ENCODE data around the gene RPS18. TPM values are rescaled to one million over a fixed set of nuclear protein-coding genes. Genes with fewer than 3 reads are reported as not detected.
A peak's percentile ranks its signal among the peaks of the same experiment; 100 is the strongest.

The RPS18 gene
- total RNA-seq, 2 donors from 2014 or later: 2,541 to 3,009 TPM

- H3K27me3 Mint-ChIP-seq (ENCODE audit: insufficient read depth): no peaks in the 10 kb centered on the region
- H3K4me3 Mint-ChIP-seq: peak overlapping the region; percentile 83
- peak overlapping the region; percentile 89 for H3K27ac Mint-ChIP-seq
These were observed 16.5 kb downstream of the RPS18 start for GRCh38 chr6:33288141-33288920.

GRCh38 chr6:33288921-33289783, 17.3 kb downstream of the RPS18 start, which contains the start of the genes PFDN6 and WDR46:
Gene PFDN6 (plus strand): TSS chr6:33289601. CDS start chr6:33289857, 256 bp downstream.
Gene WDR46 (minus strand): TSS chr6:33289239. CDS start chr6:33289170, 69 bp downstream.
- peaks cover 48% of the 10 kb centered on the region for H3K36me3 Mint-ChIP-seq (ENCODE audit: low read depth)

More at GRCh38 chr6:33288141-33288920, 16.5 kb downstream of the RPS18 start:
- DNase-seq: no peak
- peak overlapping the region; percentile 70 for H3K9ac ChIP-seq (ENCODE audit: extremely low read depth, low read length, poor library complexity, severe bottlenecking)
- peak overlapping the region; percentile 97 for H3K4me3 ChIP-seq (ENCODE audit: low read length)
- Mint-ChIP-seq H3K36me3 (ENCODE audit: low read depth) (peaks cover 46% of the 10 kb centered on the region), H3K4me1 (peaks cover 13% of the 10 kb centered on the region), H3K9me3 (no peaks in the 10 kb centered on the region)
- H3K27ac ChIP-seq (ENCODE audit: low read depth, low read length): no peak overlapping the region
- TF ChIP-seq CTCF (conservative IDR thresholded peaks at IDR 0.05): no peak
- WGBS, 2 experiments (ENCODE audit: insufficient coverage in 1 of 2, insufficient read length in 1 of 2): 14 to 17% methylated on average over 16 to 19 of the region's 21 CpGs
- peaks cover 48% of the 10 kb centered on the region for H3K36me3 ChIP-seq (ENCODE audit: control insufficient read depth, insufficient read depth, low read length)
- no peaks in the 10 kb centered on the region for H3K27me3 ChIP-seq (ENCODE audit: control insufficient read depth, insufficient read depth, low read length, poor library complexity, severe bottlenecking)
- no peaks in the 10 kb centered on the region for H3K9me3 ChIP-seq (ENCODE audit: control insufficient read depth, low read length)
- H3K4me1 ChIP-seq (ENCODE audit: control insufficient read depth, insufficient read depth, low read length): no peaks in the 10 kb centered on the region

More at GRCh38 chr6:33288921-33289783, 17.3 kb downstream of the RPS18 start, which contains the start of the genes PFDN6 and WDR46:
- no peak within 1 kb of the TSS for H3K27ac ChIP-seq (ENCODE audit: low read depth, low read length)
- DNase-seq: peak; percentile 91
- H3K9me3 Mint-ChIP-seq: no peaks in the 10 kb centered on the region
- no peak for TF ChIP-seq CTCF (conservative IDR thresholded peaks at IDR 0.05)
- H3K27me3 Mint-ChIP-seq (ENCODE audit: insufficient read depth): no peaks in the 10 kb centered on the region
- no peaks in the 10 kb centered on the region for H3K4me1 ChIP-seq (ENCODE audit: control insufficient read depth, insufficient read depth, low read length)
- no peaks in the 10 kb centered on the region for H3K9me3 ChIP-seq (ENCODE audit: control insufficient read depth, low read length)
- peak within 1 kb of the TSS; percentile 83 for H3K4me3 Mint-ChIP-seq
- peaks cover 13% of the 10 kb centered on the region for H3K4me1 Mint-ChIP-seq
- WGBS, 2 experiments (ENCODE audit: insufficient coverage in 1 of 2, insufficient read length in 1 of 2): 0% methylated on average over 16 to 43 of the region's 43 CpGs
- H3K27me3 ChIP-seq (ENCODE audit: control insufficient read depth, insufficient read depth, low read length, poor library complexity, severe bottlenecking): no peaks in the 10 kb centered on the region
- peak within 1 kb of the TSS; percentile 89 for H3K27ac Mint-ChIP-seq
- H3K36me3 ChIP-seq (ENCODE audit: control insufficient read depth, insufficient read depth, low read length): peaks cover 48% of the 10 kb centered on the region
- peak within 1 kb of the TSS; percentile 97 for H3K4me3 ChIP-seq (ENCODE audit: low read length)
- peak within 1 kb of the TSS; percentile 70 for H3K9ac ChIP-seq (ENCODE audit: extremely low read depth, low read length, poor library complexity, severe bottlenecking)
